GM12892 (cell line): Measurements from ENCODE around the gene DTX1.

Source experiments
- POLR2A ChIP-seq: IDR thresholded peaks from 2 replicates; pipeline ENCODE4 v1.6.1; 2011; ENCODE audit warnings: low read depth, low read length, control low read depth
- POLR2AphosphoS5 ChIP-seq: IDR thresholded peaks from 2 replicates; pipeline ENCODE4 v1.6.1; 2011; ENCODE audit warnings: low read depth, low read length, control low read depth

GRCh38 chr12:113072136-113072535 lies 15.6 kb downstream of the DTX1 start:
- TF ChIP-seq POLR2A (no peak), POLR2AphosphoS5 (no peak)
